NCI-H1048 (cell line): ENCODE results near the gene GSTM3.

Source experiments
- DNase-seq: peaks from one replicate; lab custom pipeline; 2025; lab: John Stamatoyannopoulos, UW

The GSTM3 gene

DNA sequence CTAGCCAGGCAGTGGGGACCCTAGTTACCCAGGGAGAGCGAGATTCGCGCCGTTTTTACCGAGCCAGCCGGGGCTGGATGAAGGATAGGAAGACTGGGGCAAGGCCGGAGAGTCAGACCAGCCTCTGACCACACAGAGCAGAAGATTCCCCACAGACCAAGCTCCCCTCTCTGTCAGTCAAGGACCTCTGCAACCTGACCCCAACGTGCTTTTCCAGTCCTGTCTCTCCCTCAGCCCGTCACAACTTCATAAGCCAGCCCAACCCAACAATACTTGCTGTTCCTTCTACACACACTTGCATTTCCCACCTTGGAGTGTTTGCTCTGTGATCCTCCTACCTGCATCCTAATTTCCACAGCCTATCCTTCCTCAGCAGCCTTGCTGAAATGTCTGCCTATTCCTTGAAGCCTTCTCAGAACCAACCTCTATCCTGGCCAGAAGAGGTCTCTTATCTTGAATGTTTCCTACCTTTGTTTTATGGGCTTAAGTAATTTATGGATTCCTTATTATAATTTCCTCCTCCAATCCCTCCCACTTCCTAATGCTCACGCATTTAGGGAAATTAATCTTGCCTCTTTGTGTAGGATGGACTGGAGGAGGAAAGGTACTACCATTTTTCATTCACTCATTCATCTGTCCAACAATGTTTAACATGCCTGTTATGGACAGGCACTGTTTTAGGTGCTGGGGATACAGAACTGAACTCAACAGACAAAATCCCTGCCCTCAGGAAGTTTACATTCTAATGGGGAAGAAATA, at the start of gene GSTM3:
GSTM3 (minus strand) TSS at position 424 of the 759 bp plus-strand sequence. CDS start 751 bp downstream, outside the sequence.
- DNase-seq = no peak

GRCh38 chr1:109790329-109790728, 49.5 kb upstream of the GSTM3 start:
- no peak for DNase-seq

DNA sequence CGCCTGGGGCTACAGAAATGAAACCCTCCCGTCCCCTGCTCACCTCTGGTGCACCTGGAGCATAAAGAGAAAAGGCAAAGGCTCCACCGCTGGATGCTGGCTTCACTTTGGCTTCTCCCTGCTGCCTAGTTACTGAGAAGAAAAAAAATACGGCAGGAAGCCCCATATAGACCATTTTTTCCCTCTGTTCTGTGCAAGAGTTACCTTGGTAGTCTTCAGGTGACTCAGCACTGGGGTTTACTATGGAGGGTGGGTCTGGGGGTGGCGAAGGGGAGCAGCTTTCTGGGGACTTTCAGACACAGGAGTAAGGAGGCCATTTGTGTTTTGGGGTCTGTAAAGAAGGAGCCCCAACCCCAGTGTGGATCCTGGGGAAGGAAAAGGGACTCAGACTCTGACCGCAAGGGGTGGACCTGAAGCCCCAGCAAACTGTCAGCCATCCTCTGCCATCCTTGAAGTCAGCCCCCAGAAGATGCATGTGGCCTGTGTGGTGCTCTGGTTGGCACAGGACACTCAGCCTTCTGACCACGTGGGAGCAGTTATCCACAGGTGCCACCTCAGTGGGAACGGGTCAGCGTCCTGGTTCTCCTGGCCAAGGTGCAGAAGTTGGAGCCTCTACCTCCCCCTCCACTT, 48.8 kb upstream of the GSTM3 start:
- DNase-seq = no peak

DNA sequence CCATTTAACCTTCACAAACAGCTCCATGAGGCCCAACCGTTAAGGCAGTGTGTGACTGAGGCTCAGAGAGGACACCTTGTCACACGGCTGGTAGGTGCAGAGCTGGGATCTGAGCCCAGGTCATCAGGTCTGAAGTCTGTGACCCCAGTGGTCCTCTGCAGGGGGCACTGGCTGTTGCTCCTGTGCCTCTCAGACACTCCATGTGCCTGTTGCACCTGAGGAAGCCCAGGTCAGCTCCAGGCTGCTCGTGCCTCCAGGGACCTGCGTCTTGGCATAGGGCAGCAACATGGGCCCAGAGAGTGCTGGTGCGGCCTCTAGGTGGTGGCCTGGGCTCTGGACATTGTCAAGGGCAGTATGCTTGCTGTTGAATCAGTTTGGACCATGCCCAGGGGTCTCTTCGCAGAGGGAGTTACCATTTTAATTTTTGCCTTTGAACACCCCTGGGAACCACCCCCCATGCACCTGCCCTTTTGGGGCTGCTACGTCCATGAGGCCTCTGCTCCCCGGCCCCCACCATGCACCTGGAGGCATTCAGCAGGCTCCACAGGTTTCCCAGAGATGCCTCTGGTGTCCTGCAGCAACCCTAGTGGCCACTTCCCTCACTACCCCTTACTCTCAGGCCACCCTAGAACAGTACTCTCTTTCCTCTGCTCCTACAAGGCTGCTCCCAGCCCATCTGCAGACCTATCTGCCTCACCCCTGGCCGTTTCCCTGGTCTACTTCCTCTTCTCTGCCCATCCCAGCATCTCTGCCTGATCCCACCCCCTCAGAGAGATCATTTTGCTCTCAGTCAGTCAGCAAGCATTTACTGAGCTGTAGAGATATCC, 48.1 kb upstream of the GSTM3 start:
- DNase-seq = no peak

DNA sequence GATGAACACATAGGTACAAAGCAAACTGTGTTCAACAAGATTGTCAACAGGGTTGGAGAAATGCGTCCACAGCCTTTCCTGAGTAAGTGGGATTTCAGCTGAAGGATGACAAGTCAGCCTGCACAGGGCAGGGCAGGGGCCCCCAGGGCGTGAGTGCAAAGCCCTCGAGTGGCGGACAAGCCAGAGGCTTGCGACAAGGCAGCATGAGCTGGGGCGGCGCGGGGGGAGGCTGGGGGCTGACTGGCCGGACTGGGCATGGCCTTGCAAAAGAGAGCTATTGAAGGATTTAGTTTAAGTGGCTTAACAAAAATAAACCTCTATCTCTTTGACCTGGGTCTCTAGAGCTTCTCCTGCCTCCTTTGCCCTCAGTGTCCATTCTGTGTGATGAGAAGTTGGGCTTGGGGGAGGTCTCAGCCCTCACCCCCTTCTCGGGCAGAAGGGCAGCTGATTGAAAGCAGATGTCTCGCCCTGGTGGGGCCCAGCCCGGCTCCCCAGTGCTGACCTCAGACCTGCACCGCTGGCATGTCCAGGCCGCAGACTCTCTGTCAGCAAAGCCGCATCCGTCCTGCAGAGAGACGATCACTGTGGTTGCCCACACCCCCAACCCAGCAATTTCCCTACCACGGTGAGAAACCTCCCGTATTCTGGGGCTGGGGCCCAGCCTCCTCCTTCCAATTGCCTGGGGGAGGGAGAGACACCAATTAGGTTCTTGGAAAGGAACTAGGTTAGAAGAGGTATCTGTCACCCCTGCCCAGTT, 47.2 kb upstream of the GSTM3 start:
- DNase-seq = no peak

GRCh38 chr1:109787211-109787844, 46.5 kb upstream of the GSTM3 start:
- DNase-seq = no peak

DNA sequence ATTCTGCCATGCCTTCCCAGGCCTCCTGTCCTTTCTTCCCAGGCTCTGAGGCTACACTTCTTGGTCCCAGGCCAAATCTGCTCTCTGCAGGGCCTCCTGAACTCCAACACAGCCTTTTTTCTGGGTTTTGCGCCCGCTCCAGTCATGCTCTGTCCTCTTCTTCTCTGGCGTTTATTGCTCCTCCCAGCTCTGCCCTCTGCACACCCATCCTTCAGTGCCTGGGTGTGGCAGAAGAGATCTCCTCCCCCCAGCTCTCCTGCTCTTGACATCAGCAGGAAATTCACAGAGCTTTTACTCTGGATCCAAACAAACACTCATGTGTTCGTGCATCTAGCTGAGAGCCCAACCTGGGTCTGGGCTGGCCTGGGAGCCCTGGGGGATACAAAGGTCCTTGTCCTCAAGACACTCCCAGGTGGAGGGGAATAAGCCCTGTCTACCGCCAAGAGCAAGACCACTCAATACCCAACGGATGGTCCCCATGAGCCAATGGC, 45.7 kb upstream of the GSTM3 start:
- DNase-seq = no peak

DNA sequence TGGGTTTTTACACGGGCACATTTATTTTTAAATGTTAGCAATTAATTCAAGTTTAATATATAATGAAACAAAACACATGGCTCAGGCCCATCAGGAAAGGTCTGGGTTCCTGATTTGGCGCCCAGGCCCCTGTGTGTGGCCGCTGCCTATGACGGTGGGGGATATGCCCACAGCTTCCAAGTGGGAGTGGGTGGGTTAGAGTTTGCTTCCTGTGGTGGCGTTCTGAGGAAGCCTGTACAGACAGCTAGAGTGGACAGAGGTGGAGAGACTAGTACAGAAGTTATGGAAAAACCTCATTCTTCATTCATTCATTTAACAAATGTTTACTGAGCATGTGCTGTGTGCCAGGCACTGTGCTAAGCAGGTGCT, 45.3 kb upstream of the GSTM3 start:
- DNase-seq = no peak

GRCh38 chr1:109785446-109786111, 44.7 kb upstream of the GSTM3 start:
- no peak for DNase-seq

- DNase-seq = no peak
These were observed 43.9 kb upstream of the GSTM3 start for GRCh38 chr1:109784551-109785252.

- DNase-seq = no peak
These were observed 42.6 kb upstream of the GSTM3 start for GRCh38 chr1:109783436-109783835.

- no peak for DNase-seq
These were observed 42.1 kb upstream of the GSTM3 start for GRCh38 chr1:109782927-109783326.

DNA sequence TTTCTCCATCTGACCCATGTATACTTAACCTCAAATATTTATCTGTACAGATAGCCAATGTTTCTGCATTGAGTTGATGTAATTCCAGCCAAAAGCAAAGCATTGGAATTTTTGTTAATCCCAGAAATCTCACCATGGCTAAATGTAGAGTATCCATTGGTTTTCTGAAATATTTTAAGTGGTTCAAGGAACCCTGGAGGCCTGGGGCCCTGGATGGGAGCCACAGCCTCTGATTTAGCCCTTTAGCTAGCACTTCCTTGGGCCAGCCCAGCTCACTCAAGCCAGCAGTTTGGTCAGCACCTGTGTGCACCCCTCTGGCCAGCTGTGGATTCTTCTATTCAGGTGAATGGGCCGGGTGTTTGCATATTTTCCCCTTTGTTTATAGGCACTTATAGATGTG, 41.7 kb upstream of the GSTM3 start:
- no peak for DNase-seq

DNA sequence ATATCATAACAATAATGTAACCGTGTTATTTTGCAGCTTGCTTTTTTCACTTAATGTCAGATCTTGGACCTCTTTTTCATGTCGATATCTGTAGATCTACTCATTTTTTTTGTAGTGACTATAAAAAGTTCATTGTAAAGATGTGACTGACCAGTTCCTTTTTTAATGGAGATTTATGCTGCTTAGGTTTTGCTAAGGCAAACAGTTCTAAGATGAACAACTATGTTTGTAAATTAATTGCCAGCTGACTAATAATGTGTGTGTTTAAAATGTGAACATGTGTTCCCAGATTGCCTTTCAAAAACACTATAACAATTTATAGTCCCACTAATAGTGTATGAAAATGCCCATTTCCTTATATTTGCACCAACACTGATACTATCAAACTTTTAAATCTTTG, 41.0 kb upstream of the GSTM3 start:
- no peak for DNase-seq

DNA sequence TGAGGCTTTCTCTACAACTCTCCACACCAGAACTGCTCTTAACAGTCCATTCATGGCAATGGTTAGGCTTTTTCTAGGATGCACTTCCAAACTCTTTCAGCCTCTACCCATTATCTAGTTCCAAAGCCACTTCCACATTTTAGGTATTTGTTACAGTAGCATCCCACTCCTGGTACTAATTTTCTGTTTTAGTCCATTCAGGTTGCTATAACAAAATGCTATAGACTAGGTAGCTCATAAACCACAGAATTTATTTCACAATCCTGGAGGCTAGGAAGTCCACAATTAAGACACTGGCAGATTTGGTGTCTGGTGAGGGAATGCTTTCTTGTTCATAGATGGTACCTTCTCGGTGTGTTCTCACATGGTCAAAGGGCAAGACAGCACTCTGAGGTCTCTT, 40.1 kb upstream of the GSTM3 start:
- no peak for DNase-seq

DNA sequence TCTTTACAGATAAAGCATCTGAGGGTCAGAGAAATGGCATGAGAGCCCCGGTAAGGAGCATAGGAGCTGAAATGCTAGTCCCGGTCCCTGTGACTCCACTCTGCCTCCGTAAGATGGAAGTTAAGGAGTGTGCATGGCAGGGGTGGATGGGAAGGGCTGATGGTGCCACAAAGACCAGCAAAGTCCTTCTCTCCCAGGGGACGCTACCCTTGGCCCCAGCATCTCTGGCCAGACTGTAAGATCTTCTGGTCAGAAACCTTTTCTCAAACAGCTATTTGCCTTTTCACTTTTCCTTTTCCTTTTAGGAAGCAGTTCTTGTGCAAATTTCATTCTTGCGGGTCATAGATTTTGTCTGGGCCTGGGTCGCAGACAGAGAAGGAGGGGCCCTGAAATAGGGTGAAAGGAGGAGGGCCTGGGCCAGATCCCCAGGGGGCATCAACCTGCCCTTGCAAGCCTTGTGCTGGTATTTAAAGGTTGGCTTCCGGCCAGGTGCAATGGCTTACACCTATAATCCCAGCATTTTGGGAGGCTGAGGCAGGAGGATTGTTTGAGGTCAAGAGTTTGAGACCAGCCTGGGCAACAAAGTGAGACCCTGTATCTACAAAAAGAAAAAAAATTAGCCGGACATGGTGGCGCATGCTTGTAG, 37.3 kb upstream of the GSTM3 start:
- DNase-seq = no peak

DNA sequence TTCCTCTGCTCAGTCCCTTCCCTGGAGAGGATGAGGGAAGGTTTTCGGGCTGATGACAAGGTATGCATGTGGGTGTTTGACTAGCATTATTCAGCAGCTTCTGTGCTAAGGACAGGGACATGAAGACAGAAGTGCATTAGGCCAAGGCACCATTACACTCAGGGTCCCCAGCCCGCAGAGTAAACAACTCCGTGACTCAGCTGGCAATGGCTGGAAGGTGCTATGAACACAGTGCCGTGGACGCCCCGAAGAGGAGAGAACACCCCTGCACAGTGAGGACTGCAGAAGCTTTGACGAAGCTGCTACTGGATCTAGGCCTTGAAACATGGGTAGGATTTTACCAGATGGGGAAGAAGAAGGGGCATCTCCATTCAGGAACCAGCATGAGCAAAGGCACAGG, 36.6 kb upstream of the GSTM3 start:
- DNase-seq = no peak

DNA sequence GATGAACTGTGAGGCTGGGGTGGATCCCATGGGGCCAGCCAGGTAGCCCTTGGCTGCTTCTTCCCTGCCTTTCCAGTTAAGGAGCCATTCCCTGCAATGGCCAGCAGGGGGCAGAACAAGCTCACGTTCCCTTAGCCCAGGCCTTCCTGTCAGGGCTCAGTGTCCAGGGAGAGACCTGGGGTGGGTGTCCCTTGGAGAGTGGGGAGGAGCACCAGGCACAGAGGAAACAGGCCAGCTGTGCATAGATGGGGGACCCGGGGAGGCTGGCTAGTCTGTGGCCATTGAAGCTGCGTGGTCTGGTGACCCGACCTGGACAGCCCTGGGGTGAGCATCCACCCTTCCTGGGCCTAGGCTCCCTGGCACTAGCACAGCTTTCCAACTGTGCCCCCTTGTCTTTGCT, 36.1 kb upstream of the GSTM3 start:
- peak; percentile 46 for DNase-seq

DNA sequence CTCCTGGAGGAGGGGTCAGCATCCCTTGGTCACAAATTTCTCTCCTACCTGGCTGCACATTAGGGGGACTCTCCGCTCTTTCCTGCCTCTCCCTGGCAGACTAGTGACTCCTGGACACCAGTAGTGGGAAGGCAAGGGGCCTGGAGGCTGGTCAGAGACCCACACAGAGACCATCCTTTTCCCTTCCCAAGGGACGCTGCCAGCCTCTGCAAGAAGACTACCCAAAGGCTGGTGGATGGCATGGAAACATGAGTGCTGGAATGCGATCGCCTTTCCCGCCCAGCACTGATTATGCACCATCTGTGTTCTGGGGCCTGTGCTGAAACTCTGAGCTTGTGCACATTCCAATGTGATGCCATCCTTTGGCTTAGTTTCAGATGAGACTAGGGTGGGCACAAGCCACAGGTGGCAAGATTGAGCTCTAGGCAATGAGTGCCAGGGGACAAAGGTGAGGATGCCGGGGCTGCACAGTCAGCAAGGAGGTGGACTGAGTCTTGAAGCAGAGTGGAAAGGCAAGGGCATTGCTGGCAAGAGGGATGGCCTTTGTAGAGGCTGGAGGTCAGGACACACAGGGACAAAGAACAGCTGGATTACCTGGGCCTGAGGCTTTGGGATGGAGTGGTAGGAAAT, 35.5 kb upstream of the GSTM3 start:
- DNase-seq = no peak
